AG09319 (cell line): ENCODE data around the gene NOD1.
"Not testable (repeated sequence)": the region's sequence is repeated elsewhere in the genome, so short reads cannot be mapped to it uniquely, and the experiment has no call there.

Source experiments
- DNase-seq: peaks from one replicate; pipeline ENCODE4 v3.0.0-alpha.2; 2010; ENCODE audit warnings: low read depth; ENCODE audit errors: extremely low read depth
- CTCF ChIP-seq: IDR thresholded peaks from 2 replicates; pipeline ENCODE4 v1.5.1; 2011; ENCODE audit warnings: low read depth, mild to moderate bottlenecking, inconsistent platforms, low read length, moderate library complexity

NOD1 gene

GRCh38 chr7:30389791-30390190 lies 88.8 kb downstream of the NOD1 start:
- DNase-seq: no peak

GRCh38 chr7:30382607-30383006 lies 96.0 kb downstream of the NOD1 start:
- no peak for DNase-seq
- no peak for TF ChIP-seq CTCF

More at GRCh38 chr7:30389791-30390190, 88.8 kb downstream of the NOD1 start:
- TF ChIP-seq CTCF: no peak

DNA sequence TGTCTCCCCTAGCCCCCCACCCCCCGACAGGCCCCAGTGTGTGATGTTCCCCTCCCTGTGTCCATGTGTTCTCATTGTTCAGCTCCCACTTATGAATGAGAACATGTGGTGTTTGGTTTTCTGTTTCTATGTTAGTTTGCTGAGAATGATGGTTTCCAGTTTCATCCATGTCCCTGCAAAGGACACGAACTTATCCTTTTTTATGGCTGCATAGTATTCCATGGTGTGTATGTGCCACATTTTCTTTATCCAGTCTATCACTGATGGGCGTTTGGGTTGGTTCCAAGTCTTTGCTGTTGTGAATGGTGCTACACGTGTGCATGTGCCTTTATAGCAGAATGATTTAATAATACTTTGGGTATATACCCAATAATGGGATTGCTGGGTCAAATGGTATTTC lies 97.8 kb downstream of the NOD1 start:
- DNase-seq: not testable (repeated sequence)

DNA sequence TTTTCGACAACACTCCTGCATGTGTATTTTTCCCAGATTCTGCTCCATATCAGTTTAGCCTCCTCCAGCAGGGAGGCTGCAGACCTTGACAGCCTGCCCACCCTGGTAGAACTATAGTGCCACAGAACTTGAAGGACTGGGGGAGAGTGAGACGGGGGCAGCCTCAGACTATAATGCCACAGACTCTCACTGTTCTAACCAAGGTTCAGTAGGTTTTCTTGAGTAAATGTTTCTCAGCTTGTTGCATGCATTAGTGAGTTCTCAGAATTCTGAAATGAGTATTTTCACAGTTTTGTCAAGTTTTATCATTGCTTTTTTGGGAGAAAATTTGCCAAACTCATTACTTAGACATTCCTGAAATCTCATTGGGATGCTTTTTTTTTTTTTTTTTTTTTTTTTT lies 98.3 kb downstream of the NOD1 start:
- no peak for TF ChIP-seq CTCF
- DNase-seq: no peak

DNA sequence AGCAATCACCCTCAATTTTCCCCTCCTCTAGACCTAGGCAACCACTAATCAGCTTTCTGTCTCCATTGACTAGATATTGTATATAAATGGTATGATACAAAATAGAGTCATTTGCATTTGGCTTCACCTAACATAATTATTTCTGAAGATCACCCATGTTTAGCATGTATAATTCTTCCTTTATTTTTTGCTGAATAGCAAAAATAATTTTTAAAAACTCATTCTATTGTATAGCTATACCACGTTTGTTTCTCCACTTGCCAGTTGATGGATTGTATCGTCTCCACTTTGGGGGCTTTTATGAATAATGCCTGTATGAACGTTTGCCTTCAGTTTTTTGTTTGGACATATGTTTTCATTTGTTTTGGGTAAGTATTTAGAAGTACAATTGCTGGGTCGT lies 98.8 kb downstream of the NOD1 start:
- no peak for DNase-seq
- TF ChIP-seq CTCF: no peak

DNA sequence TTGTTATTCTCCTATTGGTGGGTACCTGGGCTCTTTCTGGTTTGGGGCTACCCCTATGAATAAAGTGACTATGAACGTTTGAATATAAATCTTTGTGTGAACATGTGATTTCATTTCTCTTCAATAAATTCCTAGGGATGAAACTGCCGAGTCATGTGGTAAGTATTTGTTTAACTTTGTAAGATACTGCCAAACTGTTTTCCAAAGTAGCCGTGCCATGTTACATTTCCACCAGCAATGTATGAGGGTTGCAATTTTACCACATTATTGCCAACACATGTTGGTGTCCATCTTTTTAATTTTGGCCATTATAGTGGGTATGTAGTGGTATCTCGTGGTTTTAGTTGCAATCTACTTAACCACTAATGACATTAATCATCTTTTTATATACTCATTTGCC lies 99.5 kb downstream of the NOD1 start:
- TF ChIP-seq CTCF: no peak
- peak; percentile 16 for DNase-seq

DNA sequence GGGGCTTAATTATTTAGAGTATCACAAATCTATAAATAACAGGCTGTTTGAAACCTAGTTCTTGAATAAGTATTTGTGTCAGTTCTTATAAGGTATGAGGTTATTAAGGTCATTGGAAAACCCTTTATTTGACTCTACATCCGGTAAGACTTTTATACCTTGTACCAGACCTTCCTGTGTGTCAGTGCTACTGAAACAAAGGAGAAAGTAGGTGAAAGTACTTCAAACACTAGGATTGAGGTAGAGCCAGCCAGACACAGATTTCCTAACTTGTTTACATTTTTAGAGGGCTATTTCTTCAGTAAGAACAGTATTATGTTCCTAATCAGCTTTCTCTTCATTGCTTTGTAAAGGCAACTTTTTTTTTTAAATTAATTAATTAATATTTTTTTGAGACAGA lies 100.3 kb downstream of the NOD1 start:
- no peak for TF ChIP-seq CTCF
- DNase-seq: no peak
